ENCODE results near the gene BLCAP. TPM values are rescaled to one million over a fixed set of nuclear protein-coding genes. Genes with fewer than 3 reads are reported as not detected.

BLCAP gene
- polyA plus RNA-seq, 3 donors = 75.9 to 85.8 (median 77.4) TPM

Other genes with a start within 250 kb of the BLCAP start
- gene MANBAL, start 238.2 kb downstream of the BLCAP start, polyA plus RNA-seq (ENCODE audit: insufficient read length in 3 of 3) = 10 to 100 TPM; 66.5 to 87.8 (median 75.0) TPM
- 10 to 100 TPM; 43.5 to 58.9 (median 48.1) TPM for gene SRC, start 181.7 kb downstream of the BLCAP start, polyA plus RNA-seq (ENCODE audit: insufficient read length in 3 of 3)
- gene NNAT, start 6.6 kb downstream of the BLCAP start, polyA plus RNA-seq (ENCODE audit: insufficient read length in 3 of 3) = 100 to 1,000 TPM in 1 of 3 donors, 10 to 100 TPM in 2; 81.2 to 100 (median 91.1) TPM
- 10 to 100 TPM; 51.1 to 58.4 (median 51.8) TPM for gene CTNNBL1, start 166.2 kb upstream of the BLCAP start, polyA plus RNA-seq (ENCODE audit: insufficient read length in 3 of 3)